Endothelial cell of umbilical vein (primary cell): Measurements from ENCODE around the gene EML4.

Experiments
- CTCF ChIP-seq, 2 donors: IDR thresholded peaks; 1 replicate in 1 of 2; 2 replicates in 1 of 2; pipeline ENCODE4 v1.5.1; 2011; ENCODE audit warnings: low read length in 2 of 2, mild to moderate bottlenecking in 2 of 2, moderate library complexity in 2 of 2, control low read depth in 1 of 2, inconsistent platforms in 1 of 2, low read depth in 1 of 2; ENCODE audit not compliant: insufficient read depth in 1 of 2; ENCODE audit errors: extremely low read depth in 1 of 2
- EZH2 ChIP-seq: IDR thresholded peaks from 2 replicates; pipeline ENCODE4 v1.6.1; 2012; ENCODE audit warnings: borderline replicate concordance, low read depth, mild to moderate bottlenecking, moderate library complexity, low read length, inconsistent platforms; ENCODE audit not compliant: severe bottlenecking
- FOS ChIP-seq: IDR thresholded peaks from 2 replicates; pipeline ENCODE4 v1.6.1; 2011; ENCODE audit warnings: mild to moderate bottlenecking, low read length, moderate library complexity, borderline replicate concordance; ENCODE audit not compliant: insufficient read depth
- JUN ChIP-seq: IDR thresholded peaks from 2 replicates; pipeline ENCODE4 v1.6.1; 2011; ENCODE audit warnings: borderline replicate concordance, low read depth; ENCODE audit not compliant: insufficient read length, insufficient read depth
- POLR2A ChIP-seq: IDR thresholded peaks from 2 replicates; pipeline ENCODE4 v1.6.1; 2012; ENCODE audit warnings: low read depth, mild to moderate bottlenecking, control low read depth, low read length
- POLR2AphosphoS5 ChIP-seq: IDR thresholded peaks from 2 replicates; pipeline ENCODE4 v1.6.1; 2012; ENCODE audit warnings: low read depth, mild to moderate bottlenecking, control low read depth, low read length, moderate library complexity; ENCODE audit not compliant: insufficient read depth

- TF ChIP-seq CTCF (IDR thresholded peaks at IDR 0.05; ENCODE audit: extremely low read depth in 1 of 2, insufficient read depth in 1 of 2, low read depth in 1 of 2, low read length in 2 of 2): no peak
- TF ChIP-seq POLR2A: no peak
- TF ChIP-seq POLR2AphosphoS5: no peak
- no peak for TF ChIP-seq EZH2
- no peak for TF ChIP-seq JUN
- no peak for TF ChIP-seq FOS
Observed at GRCh38 chr2:42164046-42164445, 5.1 kb upstream of the EML4 start.
